PFSK-1 (cell line): ENCODE data around the gene ANKRD34A.

Experiments
- FOXP2 ChIP-seq: optimal IDR thresholded peaks from 2 replicates; pipeline ENCODE3; 2011; ENCODE audit warnings: borderline replicate concordance, control low read depth, inconsistent platforms; ENCODE audit not compliant: insufficient read depth; ENCODE audit errors: extremely low read length, extremely low read depth
- POLR2AphosphoS5 ChIP-seq: IDR thresholded peaks from 2 replicates; pipeline ENCODE4 v1.6.1; 2012; ENCODE audit warnings: low read depth, mild to moderate bottlenecking, control low read depth, low read length, moderate library complexity
- REST ChIP-seq, 2 experiments: IDR thresholded peaks; 2 replicates each; pipeline versions ENCODE4 v1.6.1 to v1.8.0; 2011 to 2012; ENCODE audit warnings: low read depth in 2 of 2, low read length in 2 of 2, control low read depth in 1 of 2, inconsistent platforms in 1 of 2, mild to moderate bottlenecking in 1 of 2, moderate library complexity in 1 of 2; ENCODE audit not compliant: insufficient read depth in 1 of 2
- TAF1 ChIP-seq: IDR thresholded peaks from 2 replicates; pipeline ENCODE4 v1.6.1; 2012; ENCODE audit warnings: low read length, control low read depth, borderline replicate concordance; ENCODE audit not compliant: insufficient read depth

- TF ChIP-seq REST (IDR thresholded peaks at IDR 0.05; ENCODE audit: insufficient read depth in 1 of 2, low read depth in 2 of 2, low read length in 2 of 2) (no peak), FOXP2 (no peak), TAF1 (no peak), POLR2AphosphoS5 (no peak)
These were observed 42.1 kb downstream of the ANKRD34A start for GRCh38 chr1:145922266-145922665.
